ENCODE measurements around the gene FAM111B.
"Not testable (repeated sequence)": the region's sequence is repeated elsewhere in the genome, so short reads cannot be mapped to it uniquely, and the experiment has no call there.

FAM111B gene, protein sequence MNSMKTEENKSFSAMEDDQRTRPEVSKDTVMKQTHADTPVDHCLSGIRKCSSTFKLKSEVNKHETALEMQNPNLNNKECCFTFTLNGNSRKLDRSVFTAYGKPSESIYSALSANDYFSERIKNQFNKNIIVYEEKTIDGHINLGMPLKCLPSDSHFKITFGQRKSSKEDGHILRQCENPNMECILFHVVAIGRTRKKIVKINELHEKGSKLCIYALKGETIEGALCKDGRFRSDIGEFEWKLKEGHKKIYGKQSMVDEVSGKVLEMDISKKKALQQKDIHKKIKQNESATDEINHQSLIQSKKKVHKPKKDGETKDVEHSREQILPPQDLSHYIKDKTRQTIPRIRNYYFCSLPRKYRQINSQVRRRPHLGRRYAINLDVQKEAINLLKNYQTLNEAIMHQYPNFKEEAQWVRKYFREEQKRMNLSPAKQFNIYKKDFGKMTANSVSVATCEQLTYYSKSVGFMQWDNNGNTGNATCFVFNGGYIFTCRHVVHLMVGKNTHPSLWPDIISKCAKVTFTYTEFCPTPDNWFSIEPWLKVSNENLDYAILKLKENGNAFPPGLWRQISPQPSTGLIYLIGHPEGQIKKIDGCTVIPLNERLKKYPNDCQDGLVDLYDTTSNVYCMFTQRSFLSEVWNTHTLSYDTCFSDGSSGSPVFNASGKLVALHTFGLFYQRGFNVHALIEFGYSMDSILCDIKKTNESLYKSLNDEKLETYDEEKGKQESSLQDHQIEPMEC

DNA sequence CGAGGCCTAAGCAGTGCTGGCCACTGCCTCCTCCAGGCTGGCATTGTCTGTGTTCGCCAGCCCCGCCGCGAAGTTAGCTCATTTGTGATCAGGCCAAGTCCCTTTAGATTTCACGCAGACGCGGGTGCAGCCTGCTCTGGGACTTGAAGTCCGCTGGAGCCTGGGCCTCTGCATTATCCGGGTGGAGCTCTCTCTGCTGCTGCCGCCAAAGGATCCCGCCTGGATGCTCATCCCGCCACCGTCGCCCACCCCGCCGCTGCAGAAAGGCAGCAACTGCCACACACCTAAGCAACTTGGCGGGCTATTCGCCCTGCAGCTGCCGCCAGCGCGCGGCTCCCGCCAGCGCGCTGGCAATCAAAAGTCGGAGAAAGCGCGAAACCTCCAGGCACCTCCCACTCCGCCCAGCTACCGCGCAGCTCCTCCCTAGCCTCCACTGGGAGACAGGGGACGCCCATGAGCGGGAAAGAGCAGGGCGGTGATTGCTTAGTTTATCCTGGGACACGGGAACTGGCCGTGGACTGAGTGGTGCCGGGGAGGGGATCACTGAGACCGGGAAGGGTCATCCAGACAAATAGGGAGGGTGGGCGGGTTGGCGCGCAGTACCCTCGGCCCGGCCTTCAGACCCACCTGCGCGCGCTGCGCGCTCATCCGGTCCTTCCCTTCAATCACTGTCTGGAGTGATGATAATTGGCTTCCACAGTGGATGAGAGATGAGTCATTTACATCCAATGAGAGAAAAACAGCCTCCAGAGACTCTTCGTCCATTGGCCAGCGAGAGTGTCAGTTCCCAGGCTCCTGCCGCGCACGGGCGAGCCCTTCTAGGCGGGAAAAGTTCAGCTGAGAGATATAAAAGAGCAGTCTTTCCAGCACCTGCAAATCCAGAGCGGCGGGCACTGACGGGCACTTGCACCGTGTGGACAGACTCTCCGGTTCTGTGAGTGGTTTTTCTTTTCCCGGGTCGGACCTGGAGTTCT, at the start of gene FAM111B:
FAM111B (plus strand) TSS at position 875 of the 974 bp plus-strand sequence. CDS start 2,389 bp downstream, outside the sequence.
- peak; percentile 29 for DNase-seq

DNA sequence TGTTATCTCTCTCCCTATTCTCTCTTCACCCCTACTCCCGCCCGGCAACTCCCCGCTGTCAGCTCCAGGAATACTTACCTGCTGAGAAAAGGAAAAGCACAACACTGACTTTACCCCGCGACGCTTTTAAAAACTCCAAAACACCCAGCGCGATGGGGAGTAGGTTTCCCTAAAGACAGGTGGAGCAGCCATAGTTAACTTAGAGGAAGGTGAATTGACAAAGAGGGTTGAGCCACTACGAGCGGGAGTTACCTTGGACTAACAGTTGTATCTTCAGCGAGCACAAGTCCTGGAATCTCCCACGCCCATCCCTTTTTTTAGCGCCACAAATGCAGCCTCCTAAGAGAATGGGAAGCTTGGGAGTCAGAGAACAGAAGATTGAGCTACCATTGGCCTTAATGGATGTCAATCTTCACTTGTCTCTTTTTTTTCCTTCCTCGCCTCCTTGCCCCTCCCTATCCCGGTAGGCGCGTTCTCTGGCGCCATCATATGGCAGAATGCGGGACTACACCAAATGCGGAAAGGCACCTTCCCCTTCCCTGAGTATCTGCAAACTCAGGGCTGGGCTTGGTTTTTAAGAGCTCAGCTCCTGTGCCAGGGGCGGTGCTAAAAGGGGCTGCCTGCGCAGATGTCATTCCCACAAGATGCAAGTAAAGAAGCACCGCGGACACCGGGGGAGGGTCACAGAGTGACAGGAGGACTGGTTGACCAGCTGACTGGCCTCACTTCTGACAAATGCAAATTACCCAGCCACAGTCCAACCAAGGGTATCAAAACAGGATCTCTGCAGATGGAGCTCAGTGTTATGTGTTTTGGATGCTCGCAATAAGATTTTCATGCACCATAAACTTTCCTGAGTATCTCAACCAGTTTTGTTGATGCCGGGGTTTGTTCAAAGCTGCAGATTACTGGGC, 48.7 kb upstream of the FAM111B start:
- peak; percentile 68 for DNase-seq

DNA sequence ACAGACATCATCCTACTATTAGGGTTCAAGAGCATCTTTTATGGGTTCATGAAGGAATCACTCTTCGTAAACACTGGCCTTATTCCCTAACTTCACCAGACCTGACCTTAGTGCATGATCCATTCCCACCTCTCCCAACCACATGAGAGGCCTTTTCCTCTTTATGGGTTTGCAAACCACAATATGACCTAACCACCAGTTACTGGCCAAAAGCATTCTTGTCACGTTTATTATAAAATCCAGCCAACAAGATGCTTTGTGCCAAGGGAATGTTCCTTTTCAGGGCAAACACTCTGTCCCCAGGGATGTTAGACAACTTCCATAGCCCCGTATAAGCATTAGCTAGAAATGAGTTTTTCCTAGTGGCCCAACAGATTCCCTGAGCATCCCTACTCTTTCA, 46.9 kb upstream of the FAM111B start:
- DNase-seq: not testable (repeated sequence)

DNA sequence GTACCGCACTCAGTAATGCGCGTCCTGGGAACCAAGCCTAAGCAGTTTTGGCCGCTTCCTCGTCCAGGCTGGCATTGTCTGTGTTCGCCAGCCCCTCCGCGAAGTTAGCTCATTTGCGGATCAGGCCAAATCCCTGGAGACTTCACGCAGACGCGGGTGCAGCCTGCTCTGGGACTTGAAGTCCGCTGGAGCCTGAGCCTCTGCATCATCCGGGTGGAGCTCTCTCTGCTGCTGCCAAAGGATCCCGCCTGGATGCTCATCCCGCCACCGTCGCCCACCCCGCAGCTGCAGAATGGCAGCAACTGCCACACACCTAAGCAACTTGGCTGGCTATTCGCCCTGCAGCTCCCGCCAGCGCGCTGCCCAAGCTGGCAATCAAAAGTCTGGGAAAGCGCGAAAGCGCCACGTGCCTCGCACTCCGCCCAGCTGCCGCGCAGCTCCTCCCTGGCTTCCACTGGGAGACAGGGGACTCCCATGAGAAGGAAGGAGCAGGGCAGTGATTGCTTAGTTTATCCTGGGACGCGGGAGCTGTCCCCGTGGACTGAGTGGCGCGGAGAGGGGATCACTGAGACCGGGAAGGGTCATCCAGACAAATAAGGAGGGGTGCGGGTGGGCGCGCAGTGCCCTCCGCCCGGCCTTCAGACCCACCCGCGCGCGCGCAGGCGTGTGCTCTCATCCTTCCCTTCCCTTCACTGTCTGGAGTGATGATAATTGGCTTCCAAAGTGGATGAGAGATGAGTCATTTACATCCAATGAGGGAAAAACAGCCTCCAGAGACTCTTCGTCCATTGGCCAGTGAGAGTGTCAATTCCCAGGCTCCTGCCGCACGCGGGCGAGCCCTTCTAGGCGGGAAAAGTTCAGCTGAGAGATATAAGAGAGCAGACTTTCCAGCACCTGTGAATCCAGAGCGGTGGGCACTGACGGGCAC, 44.2 kb upstream of the FAM111B start:
- DNase-seq: no peak

DNA sequence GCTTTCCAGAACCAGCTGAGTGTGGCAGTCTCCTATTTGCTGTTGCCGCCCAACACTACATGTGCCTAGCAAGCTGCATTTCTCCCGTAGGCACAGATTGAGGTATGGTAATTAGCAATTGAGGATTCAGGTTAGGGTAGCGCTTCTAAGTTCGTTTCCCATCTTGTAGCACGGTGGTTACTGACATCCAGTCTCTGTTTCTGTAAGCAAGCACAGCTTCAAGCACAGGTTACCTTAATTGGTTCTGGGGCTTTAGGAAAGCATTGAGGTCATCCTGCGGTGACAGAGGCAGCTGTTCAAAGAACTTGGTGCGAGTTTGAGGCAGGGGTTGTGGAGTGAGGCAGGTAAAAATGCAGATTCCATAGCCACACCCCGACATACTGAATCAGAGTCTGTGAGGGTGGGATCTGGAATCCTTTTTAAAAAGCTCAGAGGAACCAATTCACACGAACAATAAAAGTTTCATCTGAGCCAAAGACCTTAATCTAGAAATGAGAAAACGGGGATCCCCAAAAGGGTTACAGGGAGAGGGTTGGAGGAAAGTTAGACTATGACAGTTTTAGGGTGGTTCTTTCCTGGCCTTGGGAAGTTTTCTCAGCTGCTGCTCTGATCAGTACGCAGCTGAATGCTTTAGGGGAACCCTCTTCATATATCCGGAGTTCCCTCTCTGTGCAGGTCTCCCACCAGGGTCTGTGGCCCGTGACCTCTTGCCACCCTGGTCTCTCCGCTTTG, 42.9 kb upstream of the FAM111B start:
- DNase-seq: not testable (repeated sequence)

DNA sequence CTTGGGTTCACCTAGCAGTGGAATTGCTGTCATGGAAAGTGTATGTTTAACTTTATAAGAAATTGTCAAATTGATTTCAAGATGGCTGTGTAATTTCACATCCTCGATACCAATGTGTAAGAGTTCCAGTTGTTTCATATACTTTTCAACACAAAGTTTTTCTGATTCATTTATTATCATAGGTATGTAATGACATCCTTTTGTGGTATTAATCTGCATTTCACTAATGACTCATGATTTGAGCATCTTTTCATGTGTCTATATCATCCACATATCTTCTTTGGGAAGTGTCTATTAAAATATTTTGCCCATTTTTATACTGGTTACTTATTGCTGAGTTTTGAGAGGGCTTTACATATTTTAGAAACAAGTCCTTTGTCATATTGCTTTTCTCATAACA, 38.0 kb upstream of the FAM111B start:
- DNase-seq: no peak

DNA sequence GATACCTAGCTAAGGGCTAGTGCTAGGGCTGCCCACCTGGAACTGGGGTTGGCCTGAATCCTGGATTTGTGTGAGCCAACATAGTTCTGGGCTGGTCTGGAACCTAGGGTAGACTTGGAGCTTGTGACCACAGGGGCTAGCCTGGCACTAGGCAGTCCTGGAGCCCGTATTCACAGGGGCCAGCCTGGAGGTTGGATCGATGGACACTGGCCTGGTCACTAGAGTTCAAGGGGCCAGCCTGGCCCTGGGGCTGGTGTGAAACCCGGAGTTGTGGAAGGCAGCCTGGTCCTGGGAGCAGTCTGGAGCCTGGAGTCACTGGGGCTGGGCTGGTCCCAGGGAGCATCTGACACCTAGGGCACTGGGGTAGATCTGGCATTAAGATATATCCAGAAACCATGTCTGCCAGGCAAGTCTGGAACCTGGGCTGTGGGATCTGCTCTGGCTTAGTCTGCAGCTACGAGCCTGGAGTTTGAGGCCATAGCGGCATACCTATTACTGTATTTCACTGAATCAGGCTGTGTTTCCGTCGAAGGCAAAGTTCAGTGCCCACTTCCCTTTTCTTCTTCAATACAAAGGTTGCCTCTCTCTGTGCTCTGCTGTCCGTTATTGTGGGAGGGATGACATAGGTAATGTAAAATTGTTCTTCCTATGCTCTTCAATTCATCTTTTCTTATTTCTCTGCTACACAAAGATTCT, 30.0 kb upstream of the FAM111B start:
- no peak for DNase-seq

DNA sequence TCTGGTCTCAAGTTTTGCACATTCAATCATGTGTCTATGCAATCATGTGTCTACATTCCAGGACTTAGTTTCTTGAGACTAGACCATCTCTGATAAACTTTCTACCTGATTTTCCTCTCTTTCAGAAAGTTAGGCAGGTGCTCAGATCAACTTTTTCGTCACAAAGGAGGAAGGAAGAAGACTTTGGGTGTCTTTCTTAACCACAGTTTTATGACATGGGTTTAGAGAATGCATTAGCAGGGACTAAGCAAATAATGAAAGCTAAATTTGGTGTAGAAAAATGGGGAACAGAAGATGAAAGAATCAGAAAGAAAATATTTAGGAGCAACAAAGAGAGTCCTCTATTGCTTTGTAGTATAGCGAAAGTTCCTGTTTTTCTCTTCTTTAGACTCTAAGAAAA, 28.6 kb upstream of the FAM111B start:
- no peak for DNase-seq

DNA sequence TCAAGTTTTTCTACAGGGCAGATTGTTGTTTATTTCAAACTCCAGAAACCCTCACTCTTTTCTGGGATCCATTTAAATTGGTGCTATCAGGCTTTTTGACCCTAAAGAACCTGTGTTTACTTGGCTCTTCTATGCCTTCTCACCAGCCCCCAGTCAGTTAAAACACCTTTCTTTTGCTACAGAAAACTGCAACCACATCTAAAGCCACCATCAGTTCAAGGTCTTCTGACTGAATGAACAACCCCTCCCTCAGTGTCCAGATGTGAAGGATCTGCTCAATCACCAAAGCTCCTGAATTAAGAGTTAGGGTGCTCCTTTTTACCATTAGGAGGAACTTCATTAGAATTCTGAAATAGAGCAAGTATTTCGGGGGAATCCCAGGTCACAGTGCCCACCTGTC, 28.0 kb upstream of the FAM111B start:
- no peak for DNase-seq

DNA sequence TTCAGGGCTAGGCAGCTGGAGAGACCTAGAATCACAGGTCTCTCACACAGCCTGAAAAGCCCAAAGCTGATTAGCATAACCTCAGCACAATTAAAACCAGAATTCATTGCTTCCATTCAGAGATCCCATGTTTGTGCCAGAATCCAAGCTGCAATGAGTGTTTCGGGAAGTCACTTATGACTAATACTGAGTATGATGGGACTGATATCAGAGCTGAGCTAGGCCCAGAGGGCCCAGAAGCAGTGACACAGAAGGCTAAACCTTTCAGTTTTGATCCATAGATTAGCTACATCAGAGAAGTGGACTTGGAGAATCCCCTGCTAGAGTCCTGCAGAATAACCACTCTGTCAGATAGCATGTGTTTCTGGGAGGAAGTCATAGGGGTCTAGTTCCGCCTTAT, 26.6 kb upstream of the FAM111B start:
- DNase-seq: not testable (repeated sequence)

DNA sequence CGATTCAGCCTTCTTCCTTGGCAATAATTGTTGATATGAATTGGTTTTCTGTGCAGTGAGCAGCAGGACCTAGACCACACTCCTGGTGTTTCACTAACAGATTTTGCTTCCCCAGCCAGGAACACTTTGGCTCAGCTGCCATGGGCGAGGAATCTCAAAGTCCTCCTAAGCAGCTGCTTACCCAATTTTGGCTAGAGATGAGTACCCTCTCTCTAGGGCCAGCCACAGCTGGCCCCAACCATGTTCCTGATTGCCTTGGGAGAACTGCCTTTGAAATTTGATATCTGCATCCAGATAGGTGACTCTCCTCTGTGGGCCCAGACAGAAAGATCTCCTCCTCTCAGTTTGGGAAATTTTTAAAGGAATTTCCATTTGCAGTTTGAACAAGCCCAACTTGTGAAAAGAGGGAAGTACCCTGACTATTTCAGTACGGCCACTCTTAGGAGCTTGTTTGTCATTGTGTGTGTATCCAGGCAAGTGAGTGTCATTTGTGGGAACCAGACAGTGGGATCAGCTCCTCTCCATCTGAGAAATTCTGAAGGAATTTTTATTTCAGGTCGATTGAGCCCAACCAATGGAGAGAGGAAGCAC, 25.5 kb upstream of the FAM111B start:
- not testable (repeated sequence) for DNase-seq

DNA sequence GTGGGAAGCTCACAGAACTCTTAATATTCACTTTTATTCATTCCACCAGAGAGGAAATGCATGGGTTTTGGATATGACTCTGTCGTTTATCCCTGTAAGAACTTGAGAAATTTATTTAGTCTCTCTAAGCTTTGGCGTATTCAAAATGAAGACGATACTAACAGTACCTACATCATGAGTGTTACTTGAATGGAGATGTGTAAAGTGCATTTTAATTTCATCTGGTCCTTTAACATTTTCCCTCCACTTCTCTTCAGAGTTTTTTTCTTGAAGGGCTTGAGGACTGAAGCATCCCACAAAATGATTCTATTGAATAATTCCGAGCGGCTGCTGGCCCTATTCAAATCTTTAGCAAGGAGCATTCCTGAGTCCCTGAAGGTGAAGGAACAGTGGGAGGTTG, 21.0 kb upstream of the FAM111B start, which contains the start of gene GLYATL1B:
GLYATL1B (plus strand) TSS at position 301 of the 400 bp plus-strand sequence; CDS start at position 301, 0 bp downstream.
- not testable (repeated sequence) for DNase-seq

DNA sequence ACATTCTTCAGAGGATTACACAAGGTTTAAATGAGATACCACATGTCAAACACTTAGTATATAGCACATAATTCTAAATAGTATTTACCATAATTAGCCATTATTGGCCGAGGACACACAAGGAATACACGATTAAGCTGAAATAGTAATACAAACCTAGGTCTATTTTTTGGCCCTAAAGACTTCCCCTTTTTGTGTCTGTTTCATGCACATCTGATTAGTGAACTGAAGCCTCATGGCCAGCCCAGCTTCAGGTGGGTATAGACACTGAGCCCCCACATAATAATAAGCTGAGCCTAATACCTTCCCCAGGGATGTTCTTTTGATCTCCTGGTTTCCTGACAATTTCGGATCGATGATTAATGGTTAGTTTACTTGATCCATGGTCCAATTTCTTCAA, 18.9 kb upstream of the FAM111B start:
- DNase-seq: no peak

DNA sequence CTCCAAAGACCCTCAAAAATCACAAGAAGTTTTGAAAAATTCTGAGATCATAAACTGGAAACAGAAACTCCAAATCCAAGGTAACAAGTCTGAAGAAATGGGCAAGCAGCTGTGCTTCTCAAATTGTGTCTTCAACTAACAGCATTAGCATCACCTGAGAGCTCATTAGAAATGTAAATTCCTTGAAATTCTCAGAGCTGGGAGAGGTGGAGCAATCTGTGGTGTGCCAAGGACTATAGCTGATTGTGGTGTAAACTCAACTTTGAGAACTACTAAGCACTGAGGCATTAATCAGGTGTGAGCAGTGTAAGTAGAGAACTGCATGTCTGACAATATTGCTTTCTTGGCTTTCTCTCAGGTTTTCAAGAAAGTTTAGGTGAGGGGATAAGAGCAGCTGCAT, 13.5 kb upstream of the FAM111B start:
- not testable (repeated sequence) for DNase-seq

DNA sequence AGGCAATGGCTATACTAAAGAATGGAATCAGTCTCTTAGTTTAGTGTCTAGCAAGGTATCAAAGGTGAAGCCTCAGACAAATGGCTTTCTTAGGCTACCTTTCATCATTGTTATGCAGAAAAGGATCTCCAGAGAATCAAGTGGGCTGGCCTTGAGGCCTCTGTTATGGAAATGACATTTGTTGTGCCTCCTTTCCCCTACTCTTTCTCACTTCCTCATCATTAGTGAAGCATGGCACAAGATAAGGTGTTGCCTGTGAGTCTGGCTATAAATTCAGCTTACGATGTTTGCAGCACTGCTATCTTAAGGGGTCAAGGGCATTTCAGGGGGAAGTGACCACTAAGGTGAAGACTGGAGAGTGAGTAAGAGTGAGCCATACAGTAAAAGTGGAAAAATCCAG, 11.8 kb upstream of the FAM111B start:
- not testable (repeated sequence) for DNase-seq

DNA sequence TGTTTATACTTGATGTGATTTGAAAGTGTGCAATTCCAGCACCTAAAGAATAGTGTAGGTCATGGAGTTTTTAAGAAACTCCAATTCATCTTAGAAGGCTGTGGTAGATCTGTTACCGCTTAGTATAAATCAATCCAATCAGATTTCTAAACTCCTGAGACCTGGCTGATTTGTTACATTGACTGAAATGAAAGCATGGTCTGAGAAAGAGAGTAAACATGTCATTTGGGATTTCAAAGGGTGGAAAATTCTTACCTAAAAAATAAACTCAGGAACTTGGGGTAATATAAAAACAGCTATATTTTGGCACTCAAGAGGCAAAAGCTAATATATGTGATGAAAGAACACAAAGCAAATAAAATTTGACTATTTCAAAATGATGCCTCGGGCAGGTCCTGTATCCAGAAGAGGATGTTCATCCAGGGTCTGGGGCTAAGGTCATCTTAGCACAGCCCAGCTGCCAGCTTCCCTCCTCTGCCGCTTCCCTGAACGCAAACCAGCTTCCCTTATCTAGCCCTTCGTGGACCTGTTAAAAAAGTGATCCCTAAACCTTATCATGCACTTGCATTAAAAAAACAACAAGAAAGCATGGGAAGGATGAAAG, 11.0 kb upstream of the FAM111B start:
- DNase-seq: not testable (repeated sequence)

DNA sequence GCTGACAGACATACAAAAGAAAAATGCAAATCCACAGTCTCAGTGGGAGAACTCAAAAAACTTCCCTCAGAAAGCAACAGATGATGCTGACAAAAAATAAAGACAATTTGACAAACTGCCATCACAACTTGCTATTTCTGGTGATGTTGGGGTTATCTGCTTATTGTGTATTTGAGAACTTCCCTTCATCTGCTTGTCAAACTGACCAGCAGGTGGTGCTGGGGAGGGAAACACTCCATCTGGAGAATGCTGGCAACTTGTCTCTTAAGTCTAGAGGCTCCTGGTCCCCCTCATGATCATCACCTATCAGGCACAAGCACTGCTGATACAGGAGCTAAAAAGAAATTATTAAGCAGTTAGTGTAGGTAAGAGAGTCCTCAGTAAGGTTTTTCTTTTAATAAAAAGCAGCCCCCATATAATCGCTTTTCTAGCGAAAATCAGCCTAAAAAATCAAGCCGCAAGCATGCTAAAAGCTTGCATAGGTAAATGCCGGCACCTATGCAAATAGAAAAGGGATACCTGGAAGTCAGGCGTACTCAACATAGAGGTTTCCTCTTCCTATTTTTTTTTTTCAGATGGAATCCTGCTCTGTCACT, 9.8 kb upstream of the FAM111B start:
- peak; percentile 63 for DNase-seq

DNA sequence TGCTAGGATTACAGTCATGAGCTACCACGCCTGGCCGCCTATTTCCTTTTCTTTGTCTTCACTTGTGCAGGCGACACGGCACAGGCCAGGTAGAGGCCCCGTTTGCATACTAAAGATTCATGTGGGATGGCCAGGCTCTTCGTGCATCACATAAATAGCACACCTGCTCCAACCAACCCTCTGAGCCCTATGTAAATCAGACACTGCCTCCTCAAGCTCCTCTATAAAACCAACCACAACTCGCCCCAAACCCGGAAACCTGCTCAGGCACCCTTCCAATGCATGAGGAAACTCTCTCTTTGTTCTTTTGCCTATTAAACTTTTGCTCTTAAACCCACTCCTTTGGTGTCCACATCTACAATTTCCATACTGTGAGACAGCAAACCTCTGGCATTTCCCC, 9.1 kb upstream of the FAM111B start:
- DNase-seq: not testable (repeated sequence)

All from activated gamma-delta T cell treated with Interleukin-2 at 50 U/mL for 16 hours (primary cell).